Progenitor cell of endocrine pancreas (in vitro differentiated cells): ENCODE results near the gene RHD. TPM values are rescaled to one million over a fixed set of nuclear protein-coding genes. Genes with fewer than 3 reads are reported as not detected.
"Not testable (repeated sequence)": the region's sequence is repeated elsewhere in the genome, so short reads cannot be mapped to it uniquely, and the experiment has no call there.

Experiments
- DNase-seq: peaks from one replicate; pipeline ENCODE4 v3.0.0; 2021; ENCODE audit warnings: low spot score; ENCODE audit not compliant: unreplicated experiment
- H3K27ac Mint-ChIP-seq: 2 replicates; pipeline ENCODE4 v1.8.0; 2021; ENCODE audit warnings: mild to moderate bottlenecking, moderate library complexity, mixed read lengths
- H3K27me3 Mint-ChIP-seq: 2 replicates; pipeline ENCODE4 v1.8.0; 2021; ENCODE audit warnings: mixed read lengths
- H3K36me3 Mint-ChIP-seq: 2 replicates; pipeline ENCODE4 v1.8.0; 2022; ENCODE audit warnings: mixed read lengths; ENCODE audit not compliant: insufficient read depth
- H3K4me1 Mint-ChIP-seq: 2 replicates; pipeline ENCODE4 v1.8.0; 2021; ENCODE audit warnings: low read depth, mixed read lengths
- H3K4me3 Mint-ChIP-seq: 2 replicates; pipeline ENCODE4 v1.8.0; 2021; ENCODE audit warnings: low read depth, mild to moderate bottlenecking, moderate library complexity, mixed read lengths
- H3K9me3 Mint-ChIP-seq: 2 replicates; pipeline ENCODE4 v1.8.0; 2021; ENCODE audit warnings: low read depth, mixed read lengths
- CTCF ChIP-seq: fragments of 200-600 bp; sonication (generic); IDR thresholded peaks from one replicate; pipeline ENCODE4 v1.5.0; 2021; ENCODE audit warnings: antibody characterized with exemption, mild to moderate bottlenecking; ENCODE audit not compliant: unreplicated experiment
- long read RNA-seq: library from polyadenylated mRNA; unstranded; transcript quantifications from one replicate; pipeline ENCODE4 v2.0.0, GENCODE V29; 2020
- total RNA-seq: library from RNA; stranded (reverse); gene quantifications from 2 replicates; pipeline ENCODE4 v1.2.1, GENCODE V29; 2021

RHD gene
- total RNA-seq = not detected in 2 replicates
- long read RNA-seq, partial matches to known transcripts = 0 of 1 reads
- long read RNA-seq, other reads (novel, unspliced or antisense) = 1 of 1 reads

- H3K36me3 Mint-ChIP-seq, DNase-seq, H3K9me3 Mint-ChIP-seq, H3K27me3 Mint-ChIP-seq, H3K27ac Mint-ChIP-seq, H3K4me1 Mint-ChIP-seq, H3K4me3 Mint-ChIP-seq: not testable (repeated sequence)
Measured at GRCh38 chr1:25272238-25272637, at the start of gene RHD. Gene RHD (plus strand): TSS chr1:25272509. CDS start chr1:25272548, 39 bp downstream.

DNA sequence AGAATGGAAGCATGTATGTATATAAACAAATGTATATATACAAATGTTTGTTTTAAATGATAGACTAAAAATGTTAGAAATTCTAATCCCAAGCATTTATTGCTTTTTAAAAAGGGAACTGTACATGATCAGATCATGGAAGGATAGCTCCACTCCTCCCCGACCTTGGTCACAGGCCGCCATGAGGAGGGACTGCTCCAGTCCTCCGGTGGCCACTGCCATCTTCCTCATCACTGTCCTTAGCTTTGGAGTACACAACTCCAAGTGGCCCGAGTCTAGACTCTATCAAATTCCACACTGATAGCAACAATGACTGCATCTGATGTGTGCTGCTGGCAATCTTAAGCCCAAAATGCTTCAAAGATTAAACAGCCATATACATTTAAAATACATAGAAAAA is 49.7 kb upstream of the RHD start:
- Mint-ChIP-seq H3K27me3 (no peaks in the 10 kb centered on the region), H3K4me1 (no peaks in the 10 kb centered on the region), H3K9me3 (no peaks in the 10 kb centered on the region), H3K36me3 (peaks cover 33% of the 10 kb centered on the region), H3K27ac (no peak overlapping the region), H3K4me3 (no peak overlapping the region)
- no peak for TF ChIP-seq CTCF
- DNase-seq = no peak

DNA sequence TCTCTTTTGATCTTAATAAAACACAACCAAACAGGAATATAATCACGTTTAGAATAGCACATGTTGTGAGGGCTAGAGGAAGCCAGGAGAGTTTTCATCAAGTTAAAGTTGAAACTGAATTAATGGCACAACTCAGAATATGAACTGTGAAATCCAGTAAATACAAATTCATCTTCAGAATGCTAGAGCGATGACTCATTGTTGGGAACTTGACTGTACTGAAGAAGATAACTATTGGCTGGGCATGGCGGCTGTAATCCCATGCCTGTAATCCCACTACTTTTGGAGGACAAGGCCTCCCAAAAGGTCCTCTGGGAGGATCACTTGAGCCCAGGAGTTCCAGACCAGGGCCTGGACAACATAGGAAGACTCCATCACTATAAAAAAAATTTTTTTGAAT is 48.8 kb upstream of the RHD start:
- no peak overlapping the region for H3K27ac Mint-ChIP-seq
- no peaks in the 10 kb centered on the region for H3K9me3 Mint-ChIP-seq
- H3K4me3 Mint-ChIP-seq = no peak overlapping the region
- no peak for TF ChIP-seq CTCF
- H3K36me3 Mint-ChIP-seq = peaks cover 38% of the 10 kb centered on the region
- H3K27me3 Mint-ChIP-seq = no peaks in the 10 kb centered on the region
- no peak for DNase-seq
- H3K4me1 Mint-ChIP-seq = no peaks in the 10 kb centered on the region

GRCh38 chr1:25232027-25232865 is 40.1 kb upstream of the RHD start, which contains the start of gene SYF2:
Gene SYF2 (minus strand): TSS chr1:25232502. CDS start chr1:25232467, 35 bp downstream.
- DNase-seq = peak; percentile 70
- TF ChIP-seq CTCF = no peak
- Mint-ChIP-seq H3K27me3 (no peaks in the 10 kb centered on the region), H3K4me1 (peaks cover 8% of the 10 kb centered on the region), H3K36me3 (peaks cover 19% of the 10 kb centered on the region), H3K9me3 (no peaks in the 10 kb centered on the region), H3K4me3 (no peak within 1 kb of the TSS), H3K27ac (no peak within 1 kb of the TSS)

- no peak overlapping the region for H3K27ac Mint-ChIP-seq
- no peak for TF ChIP-seq CTCF
- peaks cover 8% of the 10 kb centered on the region for H3K4me1 Mint-ChIP-seq
- H3K36me3 Mint-ChIP-seq = peaks cover 15% of the 10 kb centered on the region
- H3K9me3 Mint-ChIP-seq = no peaks in the 10 kb centered on the region
- no peak overlapping the region for H3K4me3 Mint-ChIP-seq
- DNase-seq = no peak
- no peaks in the 10 kb centered on the region for H3K27me3 Mint-ChIP-seq
Measured at GRCh38 chr1:25232866-25233784, 39.2 kb upstream of the RHD start.

- DNase-seq, H3K27me3 Mint-ChIP-seq, H3K4me3 Mint-ChIP-seq, H3K27ac Mint-ChIP-seq, H3K9me3 Mint-ChIP-seq: not testable (repeated sequence)
- Mint-ChIP-seq H3K4me1 (peaks cover 16% of the 10 kb centered on the region), H3K36me3 (peaks cover 10% of the 10 kb centered on the region)
Measured at GRCh38 chr1:25235411-25235810, 36.9 kb upstream of the RHD start.

- H3K27ac Mint-ChIP-seq, H3K9me3 Mint-ChIP-seq, DNase-seq, H3K36me3 Mint-ChIP-seq, H3K4me3 Mint-ChIP-seq, H3K27me3 Mint-ChIP-seq: not testable (repeated sequence)
- peaks cover 18% of the 10 kb centered on the region for H3K4me1 Mint-ChIP-seq
Measured at GRCh38 chr1:25236261-25236660, 36.0 kb upstream of the RHD start.
